ENCODE data around the gene POLE. TPM values are rescaled to one million over a fixed set of nuclear protein-coding genes. Genes with fewer than 3 reads are reported as not detected.

POLE gene
- total RNA-seq, 1 experiment from 2014 or later: 62.9 TPM

DNA sequence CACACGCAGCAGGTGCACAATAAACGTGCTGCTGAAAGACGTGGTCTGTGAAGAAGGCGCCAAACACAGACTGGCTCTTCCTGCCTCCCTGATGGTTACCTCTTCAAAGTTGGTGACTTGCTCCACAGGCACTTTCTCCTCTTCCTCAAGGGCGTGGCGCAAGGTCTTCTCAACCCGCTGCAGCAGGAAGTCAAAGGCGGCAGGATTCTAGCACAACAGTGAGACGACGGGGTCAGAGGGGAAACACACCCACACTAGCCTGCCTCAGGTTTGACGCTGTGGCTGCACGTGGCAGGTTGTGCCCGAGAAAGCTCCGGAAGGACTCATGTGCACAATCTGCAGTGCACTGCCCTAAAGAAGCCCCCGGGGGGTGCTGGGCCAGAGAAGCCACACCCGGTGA, 15.0 kb downstream of the POLE start:
- H3F3A ChIP-seq (ENCODE audit: insufficient read depth, low read depth): no peaks in the 10 kb centered on the region
- intact Hi-C loops (cut with micrococcal nuclease; ENCODE audit: unreplicated experiment): no loop called here
- no peaks in the 10 kb centered on the region for H3K79me2 ChIP-seq (ENCODE audit: low read depth)
- peaks cover 16% of the 10 kb centered on the region; the same call in 1 of the 2 replicates for H3K36me3 ChIP-seq (ENCODE audit: low read depth)
- no peak overlapping the region for H3K4me3 ChIP-seq
- H3K4me1 ChIP-seq (replicated peaks; ENCODE audit: insufficient read depth): no peaks in the 10 kb centered on the region
- no peaks in the 10 kb centered on the region for H3K9me2 ChIP-seq (ENCODE audit: insufficient read depth)
- no peak overlapping the region for H2AFZ ChIP-seq
- POLR2A ChIA-PET (ENCODE audit: unreplicated experiment): no interaction called here
- no peak for DNase-seq
- H3K9me3 ChIP-seq (ENCODE audit: insufficient read depth, low read depth): no peaks in the 10 kb centered on the region
- no TSS peak for BruUV-seq (replicated peaks)
- CTCF ChIA-PET: no interaction called here
- no peak overlapping the region for H3K4me2 ChIP-seq
- no peak overlapping the region for H3K27ac ChIP-seq
- no peaks in the 10 kb centered on the region for H4K20me1 ChIP-seq (ENCODE audit: insufficient read depth)
- H3K27me3 ChIP-seq (ENCODE audit: insufficient read depth, low read depth): no peaks in the 10 kb centered on the region
- no peak for TF ChIP-seq CTCF (conservative IDR thresholded peaks at IDR 0.05)
- TF ChIP-seq EZH2 (IDR thresholded peaks at IDR 0.05; ENCODE audit: low read depth): no peak

DNA sequence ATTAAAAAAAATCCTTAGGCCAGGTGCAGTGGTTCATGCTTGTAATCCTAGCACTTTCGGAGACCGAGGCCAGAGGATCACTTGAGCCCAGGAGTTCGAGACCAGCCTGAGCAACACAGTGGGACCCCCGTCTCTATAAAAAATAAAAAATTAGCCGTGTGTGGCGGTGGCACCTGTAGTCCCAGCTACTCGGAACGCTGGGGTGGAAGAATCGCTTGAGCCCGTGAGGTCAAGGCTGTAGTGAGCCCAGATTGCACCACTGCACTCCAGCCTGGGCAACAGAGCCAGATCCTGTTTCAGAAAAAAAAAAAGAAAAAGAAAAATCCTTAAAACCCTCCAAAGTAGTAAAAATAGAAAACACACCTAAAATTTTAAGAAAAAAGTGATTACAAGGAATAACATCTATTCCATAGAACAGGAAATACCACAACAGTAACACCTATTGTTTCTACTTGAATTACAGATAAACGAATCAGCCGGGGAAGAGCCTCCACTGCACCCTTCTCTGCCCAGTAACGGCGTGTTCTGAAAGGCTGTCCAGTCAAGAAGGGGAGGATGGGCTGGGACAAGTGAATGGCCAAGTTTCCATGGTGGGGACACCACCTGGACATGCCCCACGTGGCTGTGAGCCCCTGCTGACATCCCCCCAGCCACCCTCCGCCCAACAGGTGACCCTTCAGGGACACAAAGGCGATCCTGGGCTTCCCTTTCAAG, 17.8 kb downstream of the POLE start:
- Histone ChIP-seq H3K4me2 (no peak overlapping the region), H3K4me1 (replicated peaks; ENCODE audit: insufficient read depth) (no peaks in the 10 kb centered on the region), H3K27me3 (ENCODE audit: insufficient read depth, low read depth) (no peaks in the 10 kb centered on the region), H4K20me1 (ENCODE audit: insufficient read depth) (no peaks in the 10 kb centered on the region), H3K4me3 (no peak overlapping the region), H3K36me3 (ENCODE audit: low read depth) (peaks cover 26% of the 10 kb centered on the region; the same call in 1 of the 2 replicates), H3K27ac (no peak overlapping the region), H3K9me2 (ENCODE audit: insufficient read depth) (no peaks in the 10 kb centered on the region), H3K79me2 (ENCODE audit: low read depth) (no peaks in the 10 kb centered on the region), H2AFZ (no peak overlapping the region), H3K9me3 (ENCODE audit: insufficient read depth, low read depth) (no peaks in the 10 kb centered on the region), H3F3A (ENCODE audit: insufficient read depth, low read depth) (no peaks in the 10 kb centered on the region)
- ChIA-PET POLR2A (ENCODE audit: unreplicated experiment) (no interaction called here), CTCF (no interaction called here)
- intact Hi-C loops (cut with micrococcal nuclease; ENCODE audit: unreplicated experiment): no loop called here
- no TSS peak for BruUV-seq (replicated peaks)
- DNase-seq: no peak
- TF ChIP-seq EZH2 (IDR thresholded peaks at IDR 0.05; ENCODE audit: low read depth): no peak
- TF ChIP-seq CTCF (conservative IDR thresholded peaks at IDR 0.05): no peak

GRCh38 chr12:132668191-132669088, 18.7 kb downstream of the POLE start:
- no peaks in the 10 kb centered on the region for H3K4me1 ChIP-seq (replicated peaks; ENCODE audit: insufficient read depth)
- no peaks in the 10 kb centered on the region for H3K9me3 ChIP-seq (ENCODE audit: insufficient read depth, low read depth)
- ChIA-PET POLR2A (ENCODE audit: unreplicated experiment) (no interaction called here), CTCF (no interaction called here)
- no peaks in the 10 kb centered on the region for H3K79me2 ChIP-seq (ENCODE audit: low read depth)
- no peak for DNase-seq
- H3K27ac ChIP-seq: no peak overlapping the region
- H3K36me3 ChIP-seq (ENCODE audit: low read depth): peaks cover 26% of the 10 kb centered on the region; the same call in 1 of the 2 replicates
- H3F3A ChIP-seq (ENCODE audit: insufficient read depth, low read depth): no peaks in the 10 kb centered on the region
- no peak overlapping the region for H2AFZ ChIP-seq
- no TSS peak for BruUV-seq (replicated peaks)
- H3K9me2 ChIP-seq (ENCODE audit: insufficient read depth): no peaks in the 10 kb centered on the region
- H3K4me3 ChIP-seq: no peak overlapping the region
- H4K20me1 ChIP-seq (ENCODE audit: insufficient read depth): no peaks in the 10 kb centered on the region
- H3K4me2 ChIP-seq: no peak overlapping the region
- intact Hi-C loops (cut with micrococcal nuclease; ENCODE audit: unreplicated experiment): no loop called here
- TF ChIP-seq EZH2 (IDR thresholded peaks at IDR 0.05; ENCODE audit: low read depth): no peak
- no peak for TF ChIP-seq CTCF (conservative IDR thresholded peaks at IDR 0.05)
- no peaks in the 10 kb centered on the region for H3K27me3 ChIP-seq (ENCODE audit: insufficient read depth, low read depth)
